Parathyroid adenoma (tissue), 2 donors: ENCODE results near the gene POLR1A.

Source experiments
- H2AFZ ChIP-seq: fragments of 300-600 bp; sonication (generic); one replicate; pipeline ENCODE4 v1.7.0; 2017; ENCODE audit warnings: antibody characterized with exemption, mild to moderate bottlenecking
- H3K27ac ChIP-seq: fragments of 300-600 bp; sonication (generic); one replicate; pipeline ENCODE4 v1.7.0; 2017
- H3K27me3 ChIP-seq: fragments of 300-600 bp; sonication (generic); one replicate; pipeline ENCODE4 v1.7.0; 2017; ENCODE audit warnings: low read length; ENCODE audit not compliant: control insufficient read depth, insufficient read depth
- H3K36me3 ChIP-seq: fragments of 300-600 bp; sonication (generic); one replicate; pipeline ENCODE4 v1.7.0; 2017; ENCODE audit warnings: low read length; ENCODE audit not compliant: control insufficient read depth, insufficient read depth
- H3K4me1 ChIP-seq: fragments of 300-600 bp; sonication (generic); one replicate; pipeline ENCODE4 v1.7.0; 2017; ENCODE audit warnings: control low read depth
- H3K4me2 ChIP-seq: fragments of 300-600 bp; sonication (generic); one replicate; pipeline ENCODE4 v1.7.0; 2017; ENCODE audit warnings: low read length
- H3K4me3 ChIP-seq: fragments of 300-600 bp; sonication (generic); one replicate; pipeline ENCODE4 v1.7.0; 2017; ENCODE audit warnings: low read depth, low read length
- H3K79me2 ChIP-seq: fragments of 300-600 bp; sonication (generic); one replicate; pipeline ENCODE4 v1.7.0; 2017; ENCODE audit warnings: control low read depth
- H3K9ac ChIP-seq: fragments of 300-600 bp; sonication (generic); one replicate; pipeline ENCODE4 v1.7.0; 2017; ENCODE audit warnings: mild to moderate bottlenecking
- H3K9me3 ChIP-seq: fragments of 300-600 bp; sonication (generic); one replicate; pipeline ENCODE4 v1.7.0; 2017; ENCODE audit warnings: low read length; ENCODE audit not compliant: control insufficient read depth
- CTCF ChIP-seq: fragments of 300-600 bp; sonication (generic); IDR thresholded peaks from one replicate; pipeline ENCODE4 v1.7.0; 2017; ENCODE audit warnings: antibody characterized with exemption, mild to moderate bottlenecking
- donor health status: primary hyperparathyroidism.

Gene POLR1A

GRCh38 chr2:86031151-86031550 lies 74.5 kb downstream of the POLR1A start:
- no peak for TF ChIP-seq CTCF
- no peak overlapping the region for H3K27ac ChIP-seq
- no peaks in the 10 kb centered on the region for H3K36me3 ChIP-seq
- no peak overlapping the region for H3K9ac ChIP-seq
- H3K4me1 ChIP-seq: no peaks in the 10 kb centered on the region
- H2AFZ ChIP-seq: no peak overlapping the region
- H3K4me3 ChIP-seq: no peak overlapping the region
- no peak overlapping the region for H3K4me2 ChIP-seq
- H3K9me3 ChIP-seq: no peaks in the 10 kb centered on the region
- H3K27me3 ChIP-seq: no peaks in the 10 kb centered on the region
- H3K79me2 ChIP-seq: no peaks in the 10 kb centered on the region

GRCh38 chr2:86029873-86030272 lies 75.8 kb downstream of the POLR1A start:
- no peaks in the 10 kb centered on the region for H3K79me2 ChIP-seq
- no peak overlapping the region for H3K9ac ChIP-seq
- no peaks in the 10 kb centered on the region for H3K27me3 ChIP-seq
- no peaks in the 10 kb centered on the region for H3K9me3 ChIP-seq
- no peaks in the 10 kb centered on the region for H3K4me1 ChIP-seq
- no peak for TF ChIP-seq CTCF
- H3K27ac ChIP-seq: no peak overlapping the region
- no peaks in the 10 kb centered on the region for H3K36me3 ChIP-seq
- H3K4me2 ChIP-seq: no peak overlapping the region
- H3K4me3 ChIP-seq: no peak overlapping the region
- no peak overlapping the region for H2AFZ ChIP-seq

- Histone ChIP-seq H3K9me3 (no peaks in the 10 kb centered on the region), H3K27ac (no peak overlapping the region), H3K4me1 (no peaks in the 10 kb centered on the region), H3K4me3 (no peak overlapping the region), H2AFZ (no peak overlapping the region), H3K9ac (no peak overlapping the region), H3K36me3 (no peaks in the 10 kb centered on the region), H3K79me2 (no peaks in the 10 kb centered on the region), H3K27me3 (no peaks in the 10 kb centered on the region), H3K4me2 (no peak overlapping the region)
- TF ChIP-seq CTCF: no peak
Observed at GRCh38 chr2:86028766-86029381, 76.8 kb downstream of the POLR1A start.

- Histone ChIP-seq H3K79me2 (no peaks in the 10 kb centered on the region), H3K9me3 (no peaks in the 10 kb centered on the region), H3K4me1 (no peaks in the 10 kb centered on the region), H3K36me3 (no peaks in the 10 kb centered on the region), H3K27ac (no peak overlapping the region), H3K4me3 (no peak overlapping the region), H3K27me3 (no peaks in the 10 kb centered on the region), H2AFZ (no peak overlapping the region), H3K4me2 (no peak overlapping the region), H3K9ac (no peak overlapping the region)
- no peak for TF ChIP-seq CTCF
Observed at GRCh38 chr2:86027922-86028765, 77.5 kb downstream of the POLR1A start.
